Mesenchymal stem cell (in vitro differentiated cells and primary cell): ENCODE results near the gene MBD4.
A peak's percentile ranks its signal among the peaks of the same experiment; 100 is the strongest.

Experiments used
- DNase-seq: peaks from one replicate; pipeline ENCODE4 v3.0.0-alpha.2; 2013
- H2AFZ ChIP-seq: one replicate; pipeline ENCODE4 v1.6.1; 2013; ENCODE audit warnings: low read depth, mild to moderate bottlenecking, control low read depth, inconsistent platforms, low read length, moderate library complexity
- H2AK5ac ChIP-seq: 2 replicates; pipeline ENCODE4 v1.6.1; 2013; ENCODE audit warnings: low read length, moderate library complexity, mild to moderate bottlenecking, inconsistent platforms; ENCODE audit not compliant: severe bottlenecking
- H2BK120ac ChIP-seq: one replicate; pipeline ENCODE4 v1.6.1; 2013; ENCODE audit warnings: low read depth, mild to moderate bottlenecking, inconsistent platforms, low read length, moderate library complexity
- H2BK12ac ChIP-seq, 2 experiments: one replicate each; pipeline ENCODE4 v1.6.1; 2013; ENCODE audit warnings: inconsistent platforms in 2 of 2, low read length in 2 of 2, mild to moderate bottlenecking in 2 of 2, moderate library complexity in 2 of 2, control low read depth in 1 of 2
- H2BK15ac ChIP-seq: one replicate; pipeline ENCODE4 v1.6.1; 2013; ENCODE audit warnings: mild to moderate bottlenecking, low read depth, inconsistent platforms; ENCODE audit not compliant: poor library complexity, severe bottlenecking
- H2BK5ac ChIP-seq: 2 replicates; pipeline ENCODE4 v1.6.1; 2013; ENCODE audit warnings: low read depth, mild to moderate bottlenecking, low read length, control low read depth, inconsistent platforms; ENCODE audit not compliant: poor library complexity, severe bottlenecking
- H3K14ac ChIP-seq, 2 experiments: one replicate each; pipeline ENCODE4 v1.6.1; 2013; ENCODE audit warnings: inconsistent platforms in 2 of 2, low read length in 2 of 2, control low read depth in 1 of 2, mild to moderate bottlenecking in 1 of 2, moderate library complexity in 1 of 2
- H3K18ac ChIP-seq, 2 experiments: one replicate each; pipeline ENCODE4 v1.6.1; 2013; ENCODE audit warnings: inconsistent platforms in 2 of 2, low read length in 2 of 2, control low read depth in 1 of 2, low read depth in 1 of 2, mild to moderate bottlenecking in 1 of 2
- H3K23ac ChIP-seq, 2 experiments: one replicate each; pipeline ENCODE4 v1.6.1; 2013; ENCODE audit warnings: inconsistent platforms in 2 of 2, low read length in 2 of 2, mild to moderate bottlenecking in 2 of 2, moderate library complexity in 2 of 2, control low read depth in 1 of 2
- H3K27ac ChIP-seq: 2 replicates; pipeline ENCODE4 v1.5.1; 2013; ENCODE audit warnings: mild to moderate bottlenecking, moderate library complexity, low read length, control low read depth, inconsistent platforms; ENCODE audit not compliant: poor library complexity, severe bottlenecking
- H3K27me3 ChIP-seq, 2 experiments: 2 replicates each; pipeline versions ENCODE4 v1.6.1 to v1.7.0; 2013; ENCODE audit warnings: low read length in 2 of 2, mild to moderate bottlenecking in 2 of 2, moderate library complexity in 2 of 2, control low read depth in 1 of 2, inconsistent platforms in 1 of 2; ENCODE audit not compliant: control insufficient read depth in 1 of 2, insufficient read depth in 1 of 2
- H3K36me3 ChIP-seq, 2 experiments: 2 replicates each; pipeline versions ENCODE4 v1.6.1 to v1.7.0; 2013; ENCODE audit warnings: low read length in 2 of 2, control low read depth in 1 of 2, inconsistent platforms in 1 of 2, low read depth in 1 of 2, mild to moderate bottlenecking in 1 of 2; ENCODE audit not compliant: insufficient read depth in 2 of 2, control insufficient read depth in 1 of 2
- H3K4ac ChIP-seq, 2 experiments: one replicate each; pipeline ENCODE4 v1.6.1; 2013; ENCODE audit warnings: inconsistent platforms in 2 of 2, low read length in 2 of 2, mild to moderate bottlenecking in 2 of 2, moderate library complexity in 2 of 2, control low read depth in 1 of 2, low read depth in 1 of 2
- H3K4me1 ChIP-seq: 2 replicates; pipeline ENCODE4 v1.6.1; 2013; ENCODE audit warnings: low read depth, low read length, control low read depth; ENCODE audit not compliant: control insufficient read depth, insufficient read depth
- H3K4me2 ChIP-seq: 2 replicates; pipeline ENCODE4 v1.6.1; 2013; ENCODE audit warnings: low read length, mild to moderate bottlenecking, inconsistent platforms; ENCODE audit not compliant: poor library complexity, severe bottlenecking
- H3K4me3 ChIP-seq, 2 experiments: 2 replicates each; pipeline versions ENCODE4 v1.5.1 to v1.7.0; 2013; ENCODE audit warnings: low read length in 2 of 2, mild to moderate bottlenecking in 2 of 2, control low read depth in 1 of 2, low read depth in 1 of 2; ENCODE audit not compliant: insufficient read depth in 1 of 2
- H3K79me1 ChIP-seq: replicated peaks from 2 replicates; pipeline ENCODE4 v1.6.1; 2013; ENCODE audit warnings: mild to moderate bottlenecking, control low read depth, low read length, inconsistent platforms; ENCODE audit not compliant: poor library complexity, severe bottlenecking
- H3K9ac ChIP-seq: 2 replicates; pipeline ENCODE4 v1.7.0; 2013; ENCODE audit warnings: mild to moderate bottlenecking, low read length, moderate library complexity
- H3K9me3 ChIP-seq: 2 replicates; pipeline ENCODE4 v1.7.0; 2013; ENCODE audit warnings: mild to moderate bottlenecking, low read length; ENCODE audit not compliant: control insufficient read depth
- H4K8ac ChIP-seq: one replicate; pipeline ENCODE4 v1.6.1; 2013; ENCODE audit warnings: inconsistent platforms, mild to moderate bottlenecking, low read length, moderate library complexity
- H4K91ac ChIP-seq: one replicate; pipeline ENCODE4 v1.6.1; 2013; ENCODE audit warnings: mild to moderate bottlenecking, low read length, inconsistent platforms
- WGBS: methylation state at CpG from one replicate; pipeline ENCODE4 v1.1.7; 2013; ENCODE audit warnings: mixed read lengths; 5-methylcytosine and 5-hydroxymethylcytosine counted together

MBD4 gene

DNA sequence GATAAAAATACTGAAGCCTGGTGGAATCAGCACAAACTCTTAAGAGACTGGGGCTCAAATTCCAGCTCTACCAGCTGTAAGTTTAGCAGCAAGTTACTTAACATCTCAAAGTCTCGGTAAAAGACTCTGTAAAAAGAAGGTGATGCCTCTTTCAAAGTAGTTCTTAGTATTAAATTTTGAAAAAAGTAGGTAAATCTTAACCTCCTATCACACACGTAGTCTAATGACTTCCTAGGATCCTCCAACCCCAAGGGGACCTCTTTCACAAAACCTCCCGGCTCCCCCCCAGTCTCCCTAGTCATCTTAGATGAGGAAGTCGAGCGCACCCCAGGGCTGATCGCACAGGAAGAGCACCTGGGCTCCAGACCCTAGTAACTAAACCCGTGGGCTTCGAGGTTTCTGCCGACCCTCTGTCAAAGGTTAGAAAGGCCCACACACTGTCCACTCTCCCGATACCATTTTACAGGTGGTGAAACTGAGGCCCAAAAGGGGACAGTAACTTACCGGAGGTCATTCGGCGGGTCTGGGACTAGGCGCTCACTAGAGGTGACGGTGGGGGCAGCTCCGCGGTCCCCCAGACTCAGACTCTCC is 427 bp downstream of the MBD4 start:
- Histone ChIP-seq H4K91ac (peak overlapping the region; percentile 85), H3K36me3 (peaks cover 2 to 37% of the 10 kb centered on the region in 2 experiments), H3K9me3 (no peaks in the 10 kb centered on the region), H3K14ac (peak overlapping the region in 1 of 2 experiments; percentile 96), H3K23ac (no peak overlapping the region), H3K4me2 (peak overlapping the region; percentile 85), H3K27me3 (no peaks in the 10 kb centered on the region), H4K8ac (peak overlapping the region; percentile 88), H3K18ac (peak overlapping the region; percentile 83 to 95), H3K27ac (peak overlapping the region; percentile 52), H2AK5ac (no peak overlapping the region), H3K4me1 (peaks cover 5% of the 10 kb centered on the region), H3K4me3 (peak overlapping the region; percentile 98 to 99), H2BK12ac (peak overlapping the region; percentile 1 to 63), H2BK120ac (peak overlapping the region; percentile 67), H2BK5ac (peak overlapping the region; percentile 1), H3K4ac (peak overlapping the region; percentile 93 to 96), H2BK15ac (peak overlapping the region; percentile 36), H2AFZ (peak overlapping the region; percentile 93), H3K79me1 (peaks cover 22% of the 10 kb centered on the region), H3K9ac (peak overlapping the region; percentile 97)
- under 1% methylated on average over 16 of the region's 17 CpGs for WGBS
- peak; percentile 46 for DNase-seq

DNA sequence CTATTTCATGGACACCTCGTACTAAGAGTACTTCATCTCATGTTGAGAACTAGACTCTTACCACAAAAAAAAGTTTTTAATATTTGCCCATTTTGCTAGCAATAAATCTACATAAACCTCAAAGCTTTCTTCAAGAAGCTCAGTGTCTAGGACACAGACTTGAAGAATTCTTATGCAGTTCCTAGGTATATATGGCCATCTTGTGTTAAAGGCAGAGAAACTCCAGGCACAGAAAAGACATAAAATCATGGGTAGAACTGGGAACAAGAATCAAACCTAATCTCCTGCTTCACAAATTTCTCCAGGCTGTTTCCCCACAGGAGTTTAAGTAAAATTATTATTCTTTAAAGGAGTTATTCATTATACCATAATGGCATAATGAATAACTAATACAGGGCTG is 4.4 kb downstream of the MBD4 start:
- H3K23ac ChIP-seq = no peak overlapping the region
- DNase-seq = peak; percentile 26
- H3K79me1 ChIP-seq = peaks cover 8% of the 10 kb centered on the region
- H3K27ac ChIP-seq = no peak overlapping the region
- H3K4me3 ChIP-seq = no peak overlapping the region
- 94% methylated on average over 1 of the region's 1 CpG for whole genome bisulfite sequencing
- no peak overlapping the region for H4K8ac ChIP-seq
- peak overlapping the region; percentile 54 for H3K9ac ChIP-seq
- H3K27me3 ChIP-seq = no peaks in the 10 kb centered on the region
- H2BK5ac ChIP-seq = no peak overlapping the region
- peaks cover 8 to 77% of the 10 kb centered on the region in 2 experiments for H3K36me3 ChIP-seq
- H3K4me1 ChIP-seq = peaks cover 6% of the 10 kb centered on the region
- no peak overlapping the region for H3K4me2 ChIP-seq
- H2BK120ac ChIP-seq = no peak overlapping the region
- H3K4ac ChIP-seq = no peak overlapping the region
- no peak overlapping the region for H2BK15ac ChIP-seq
- H4K91ac ChIP-seq = no peak overlapping the region
- H3K9me3 ChIP-seq = no peaks in the 10 kb centered on the region
- H2AK5ac ChIP-seq = no peak overlapping the region
- H3K18ac ChIP-seq = no peak overlapping the region
- H3K14ac ChIP-seq = no peak overlapping the region
- H2BK12ac ChIP-seq = no peak overlapping the region
- no peak overlapping the region for H2AFZ ChIP-seq

DNA sequence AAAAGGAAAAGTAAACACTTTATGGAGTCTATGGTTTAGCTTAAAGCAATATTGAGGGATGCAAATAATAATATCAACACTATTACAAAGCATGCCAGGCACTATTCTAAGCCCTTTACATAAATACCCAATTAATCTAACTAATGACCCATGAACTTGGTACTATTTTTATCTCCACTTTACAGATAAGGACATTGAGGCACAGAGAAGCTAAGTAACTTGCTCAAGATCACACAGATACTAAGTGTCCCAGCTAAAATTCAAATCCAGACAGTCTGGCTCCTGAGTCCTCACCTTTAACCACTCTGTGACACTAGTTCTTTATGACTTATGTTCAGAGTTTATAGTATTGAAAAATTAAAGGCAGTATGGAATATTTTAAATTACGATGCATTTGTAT is 5.6 kb downstream of the MBD4 start:
- H3K9me3 ChIP-seq = no peaks in the 10 kb centered on the region
- H4K8ac ChIP-seq = no peak overlapping the region
- no peak overlapping the region for H3K23ac ChIP-seq
- H4K91ac ChIP-seq = no peak overlapping the region
- H3K4ac ChIP-seq = no peak overlapping the region
- no peak overlapping the region for H2BK120ac ChIP-seq
- no peak overlapping the region for H2BK15ac ChIP-seq
- no peak overlapping the region for H3K18ac ChIP-seq
- no CpG with 5 or more reads among the region's 1 CpG for WGBS
- H3K4me3 ChIP-seq = no peak overlapping the region
- peaks cover 8% of the 10 kb centered on the region for H3K4me1 ChIP-seq
- no peak overlapping the region for H3K4me2 ChIP-seq
- H3K9ac ChIP-seq = no peak overlapping the region
- no peak overlapping the region for H2AK5ac ChIP-seq
- no peaks in the 10 kb centered on the region for H3K27me3 ChIP-seq
- H3K14ac ChIP-seq = no peak overlapping the region
- H3K79me1 ChIP-seq = peaks cover 5% of the 10 kb centered on the region
- no peak overlapping the region for H3K27ac ChIP-seq
- no peak for DNase-seq
- no peak overlapping the region for H2BK12ac ChIP-seq
- H2AFZ ChIP-seq = no peak overlapping the region
- H3K36me3 ChIP-seq = peaks cover 13 to 88% of the 10 kb centered on the region in 2 experiments
- no peak overlapping the region for H2BK5ac ChIP-seq

DNA sequence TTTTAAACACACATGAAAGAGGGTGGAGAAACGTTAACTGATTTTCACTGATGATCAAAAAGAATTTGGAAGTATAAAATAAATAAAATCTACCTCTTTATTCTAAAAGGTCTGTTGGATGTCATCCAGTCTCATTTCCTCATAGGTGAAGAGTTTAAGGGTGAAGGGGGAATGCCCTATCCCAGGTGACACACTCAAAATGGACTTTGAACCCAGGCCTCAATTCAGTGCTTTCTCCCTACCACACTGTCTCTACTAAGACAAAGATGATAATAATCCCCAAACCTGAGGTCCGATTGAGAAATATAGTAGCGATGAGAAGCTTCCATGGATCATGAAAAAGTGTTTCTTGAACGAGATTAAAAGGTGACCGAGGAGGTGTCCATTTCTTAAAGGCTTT is 6.2 kb downstream of the MBD4 start:
- no peak overlapping the region for H3K27ac ChIP-seq
- WGBS = 97% methylated on average over 4 of the region's 5 CpGs
- no peaks in the 10 kb centered on the region for H3K9me3 ChIP-seq
- H3K14ac ChIP-seq = no peak overlapping the region
- H4K8ac ChIP-seq = no peak overlapping the region
- H3K4me3 ChIP-seq = no peak overlapping the region
- H4K91ac ChIP-seq = no peak overlapping the region
- no peak overlapping the region for H2BK15ac ChIP-seq
- H3K9ac ChIP-seq = no peak overlapping the region
- no peak for DNase-seq
- peaks cover 13 to 88% of the 10 kb centered on the region in 2 experiments for H3K36me3 ChIP-seq
- H3K27me3 ChIP-seq = no peaks in the 10 kb centered on the region
- H2BK12ac ChIP-seq = no peak overlapping the region
- no peak overlapping the region for H2BK120ac ChIP-seq
- no peak overlapping the region for H2AFZ ChIP-seq
- H2BK5ac ChIP-seq = no peak overlapping the region
- peaks cover 3% of the 10 kb centered on the region for H3K79me1 ChIP-seq
- H3K4me1 ChIP-seq = peaks cover 8% of the 10 kb centered on the region
- H3K4ac ChIP-seq = no peak overlapping the region
- no peak overlapping the region for H3K23ac ChIP-seq
- no peak overlapping the region for H3K4me2 ChIP-seq
- H3K18ac ChIP-seq = no peak overlapping the region
- H2AK5ac ChIP-seq = no peak overlapping the region
